Esophagus muscularis mucosa (tissue), 3 donors: ENCODE results near the gene USP34.

Experiments
- POLR2A ChIP-seq: fragments of 450-650 bp; IDR thresholded peaks from one replicate; pipeline ENCODE4 v1.6.1; 2017; ENCODE audit warnings: antibody characterized with exemption, moderate library complexity, mild to moderate bottlenecking, low read depth
- POLR2AphosphoS5 ChIP-seq, 2 donors: sonication (generic); formaldehyde crosslinking; IDR thresholded peaks; one replicate each; pipeline ENCODE4 v1.6.1; 2017; ENCODE audit warnings: antibody characterized with exemption in 2 of 2
- TF ChIP-seq, protein P1 (sequence below), 3 experiments: fragments of 200-600 bp in 2 of 3; fragments of 450-650 bp in 1 of 3; sonication (generic) in 2 of 3; IDR thresholded peaks; one replicate each; pipeline ENCODE4 v1.5.1; 2017 to 2019; ENCODE audit warnings: antibody characterized with exemption in 3 of 3, mild to moderate bottlenecking in 2 of 3, moderate library complexity in 1 of 3

DNA sequence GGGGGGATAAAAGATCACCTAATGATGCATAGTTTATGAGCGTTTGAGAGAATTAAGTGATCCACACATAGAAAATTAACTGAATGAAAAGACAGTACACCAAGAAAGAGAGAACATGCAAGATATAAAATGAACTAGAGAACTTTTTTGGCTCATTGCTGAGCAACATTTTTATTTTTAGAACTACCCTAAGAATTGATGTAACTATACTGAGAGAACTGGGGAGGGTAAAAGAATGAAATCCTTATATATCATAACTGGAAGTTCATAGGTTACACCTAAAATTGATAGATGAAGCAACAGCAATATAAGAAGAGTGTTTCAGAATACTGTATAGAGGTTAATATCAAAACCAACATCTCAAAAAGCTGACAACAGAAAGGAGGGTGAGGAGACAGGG, 55.6 kb downstream of the USP34 start:
- TF ChIP-seq, protein P1, sequence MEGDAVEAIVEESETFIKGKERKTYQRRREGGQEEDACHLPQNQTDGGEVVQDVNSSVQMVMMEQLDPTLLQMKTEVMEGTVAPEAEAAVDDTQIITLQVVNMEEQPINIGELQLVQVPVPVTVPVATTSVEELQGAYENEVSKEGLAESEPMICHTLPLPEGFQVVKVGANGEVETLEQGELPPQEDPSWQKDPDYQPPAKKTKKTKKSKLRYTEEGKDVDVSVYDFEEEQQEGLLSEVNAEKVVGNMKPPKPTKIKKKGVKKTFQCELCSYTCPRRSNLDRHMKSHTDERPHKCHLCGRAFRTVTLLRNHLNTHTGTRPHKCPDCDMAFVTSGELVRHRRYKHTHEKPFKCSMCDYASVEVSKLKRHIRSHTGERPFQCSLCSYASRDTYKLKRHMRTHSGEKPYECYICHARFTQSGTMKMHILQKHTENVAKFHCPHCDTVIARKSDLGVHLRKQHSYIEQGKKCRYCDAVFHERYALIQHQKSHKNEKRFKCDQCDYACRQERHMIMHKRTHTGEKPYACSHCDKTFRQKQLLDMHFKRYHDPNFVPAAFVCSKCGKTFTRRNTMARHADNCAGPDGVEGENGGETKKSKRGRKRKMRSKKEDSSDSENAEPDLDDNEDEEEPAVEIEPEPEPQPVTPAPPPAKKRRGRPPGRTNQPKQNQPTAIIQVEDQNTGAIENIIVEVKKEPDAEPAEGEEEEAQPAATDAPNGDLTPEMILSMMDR (IDR thresholded peaks at IDR 0.05): no peak
- TF ChIP-seq POLR2AphosphoS5 (IDR thresholded peaks at IDR 0.05) (no peak), POLR2A (no peak)
